Measurements from ENCODE around the gene TNIK.

The TNIK gene

GRCh38 chr3:171264758-171265157 lies 195.4 kb downstream of the TNIK start:
- TF ChIP-seq FOXP2 (optimal IDR thresholded peaks at IDR 0.05; ENCODE audit: borderline replicate concordance, extremely low read depth, extremely low read length, insufficient read depth): no peak
- TF ChIP-seq TAF1 (IDR thresholded peaks at IDR 0.05; ENCODE audit: borderline replicate concordance, insufficient read depth, low read length): no peak
- TF ChIP-seq REST (IDR thresholded peaks at IDR 0.05; ENCODE audit: insufficient read depth in 1 of 2, low read depth in 2 of 2, low read length in 2 of 2): no peak
- no peak for TF ChIP-seq SIN3A (IDR thresholded peaks at IDR 0.05; ENCODE audit: borderline replicate concordance, insufficient read depth, low read length)
- TF ChIP-seq POLR2AphosphoS5 (IDR thresholded peaks at IDR 0.05; ENCODE audit: low read depth, low read length): no peak

DNA sequence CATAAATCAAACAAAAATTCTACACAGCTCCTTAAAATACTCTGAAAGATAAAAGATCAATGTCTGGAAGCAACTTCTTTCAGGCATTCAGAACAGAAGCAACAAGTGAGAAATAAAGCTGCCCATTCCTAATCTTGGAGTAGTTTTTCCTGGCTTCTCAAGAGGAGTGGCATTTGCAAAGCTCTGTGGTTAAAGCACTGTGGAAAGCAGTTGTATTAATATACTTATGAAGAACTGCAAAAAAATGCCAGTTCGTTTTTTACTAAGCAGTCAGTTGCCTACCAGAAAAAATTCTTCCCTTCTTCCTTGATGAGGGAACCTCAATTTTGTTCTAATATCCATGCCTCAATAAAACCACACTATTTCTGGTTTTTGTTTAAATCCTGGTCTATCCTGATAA lies 197.8 kb downstream of the TNIK start:
- TF ChIP-seq REST (IDR thresholded peaks at IDR 0.05; ENCODE audit: insufficient read depth in 1 of 2, low read depth in 2 of 2, low read length in 2 of 2) (no peak), POLR2AphosphoS5 (IDR thresholded peaks at IDR 0.05; ENCODE audit: low read depth, low read length) (no peak), TAF1 (IDR thresholded peaks at IDR 0.05; ENCODE audit: borderline replicate concordance, insufficient read depth, low read length) (no peak), FOXP2 (optimal IDR thresholded peaks at IDR 0.05; ENCODE audit: borderline replicate concordance, extremely low read depth, extremely low read length, insufficient read depth) (no peak)

GRCh38 chr3:171261487-171261886 lies 198.7 kb downstream of the TNIK start:
- no peak for TF ChIP-seq REST (IDR thresholded peaks at IDR 0.05; ENCODE audit: insufficient read depth in 1 of 2, low read depth in 2 of 2, low read length in 2 of 2)
- peak; percentile 11; the same call in 1 of the 2 replicates for TF ChIP-seq SIN3A (IDR thresholded peaks at IDR 0.05; ENCODE audit: borderline replicate concordance, insufficient read depth, low read length)

DNA sequence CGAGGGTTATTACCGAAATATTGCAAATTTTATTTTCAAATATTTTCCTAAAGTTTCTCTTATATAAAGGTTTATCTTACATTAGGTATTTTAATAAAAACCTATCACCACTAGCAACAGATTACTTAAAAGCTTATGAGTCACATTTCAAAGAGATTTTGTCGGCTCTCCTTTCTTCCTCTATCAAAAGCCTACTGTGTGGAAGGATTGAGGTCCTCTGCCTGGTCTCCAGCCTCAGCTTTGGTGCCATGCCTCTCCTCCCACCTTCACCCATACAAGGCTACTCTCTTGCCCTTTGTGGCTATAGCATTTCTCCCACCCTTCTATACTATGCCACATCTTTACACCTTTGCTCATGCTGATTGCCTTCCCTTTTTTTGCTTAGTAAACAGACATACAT lies 199.3 kb downstream of the TNIK start:
- TF ChIP-seq POLR2AphosphoS5 (IDR thresholded peaks at IDR 0.05; ENCODE audit: low read depth, low read length) (no peak), TAF1 (IDR thresholded peaks at IDR 0.05; ENCODE audit: borderline replicate concordance, insufficient read depth, low read length) (no peak), FOXP2 (optimal IDR thresholded peaks at IDR 0.05; ENCODE audit: borderline replicate concordance, extremely low read depth, extremely low read length, insufficient read depth) (no peak), REST (IDR thresholded peaks at IDR 0.05; ENCODE audit: insufficient read depth in 1 of 2, low read depth in 2 of 2, low read length in 2 of 2) (no peak), SIN3A (IDR thresholded peaks at IDR 0.05; ENCODE audit: borderline replicate concordance, insufficient read depth, low read length) (no peak)

- no peak for TF ChIP-seq POLR2AphosphoS5 (IDR thresholded peaks at IDR 0.05; ENCODE audit: low read depth, low read length)
- no peak for TF ChIP-seq SIN3A (IDR thresholded peaks at IDR 0.05; ENCODE audit: borderline replicate concordance, insufficient read depth, low read length)
- TF ChIP-seq TAF1 (IDR thresholded peaks at IDR 0.05; ENCODE audit: borderline replicate concordance, insufficient read depth, low read length): no peak
- TF ChIP-seq FOXP2 (optimal IDR thresholded peaks at IDR 0.05; ENCODE audit: borderline replicate concordance, extremely low read depth, extremely low read length, insufficient read depth): no peak
- no peak for TF ChIP-seq REST (IDR thresholded peaks at IDR 0.05; ENCODE audit: insufficient read depth in 1 of 2, low read depth in 2 of 2, low read length in 2 of 2)
Measured at GRCh38 chr3:171260466-171260865, 199.7 kb downstream of the TNIK start.

Data from PFSK-1 (cell line).